CD4-positive, alpha-beta T cell (primary cell): ENCODE measurements around the gene OFD1. TPM values are rescaled to one million over a fixed set of nuclear protein-coding genes. Genes with fewer than 3 reads are reported as not detected.

Experiments
- ATAC-seq: fragments of 200-7000 bp; cut with Tn5 transposase; one replicate; pipeline ENCODE4 v1.10.0; 2022; ENCODE audit warnings: mild to moderate bottlenecking; ENCODE audit not compliant: poor library complexity
- CTCF ChIA-PET: fragments of 350-600 bp; sonication (Branson Sonifier 250); formaldehyde crosslinking; loops from one replicate; lab custom pipeline; 2021; ENCODE audit warnings: antibody characterized with exemption, inconsistent platforms; lab: Charles Lee
- POLR2A ChIA-PET: fragments of 350-600 bp; sonication (Branson Sonifier 250); formaldehyde crosslinking; loops from one replicate; lab custom pipeline; 2021; ENCODE audit warnings: antibody characterized with exemption, inconsistent platforms; lab: Charles Lee
- DNase-seq, 14 experiments: peaks; one replicate each; pipeline ENCODE4 v3.0.0-alpha.2; 2013 to 2020; ENCODE audit warnings: mixed read lengths in 2 of 14
- H3K27ac ChIP-seq, 2 donors: one replicate each; pipeline versions ENCODE4 v1.5.1 to v1.7.0; 2013; ENCODE audit warnings: low read length in 2 of 2, low read depth in 1 of 2, mild to moderate bottlenecking in 1 of 2
- H3K27me3 ChIP-seq, 2 experiments: 1 replicate in 1 of 2; 2 replicates in 1 of 2; pipeline versions ENCODE4 v1.6.1 to v1.7.0; 2013; ENCODE audit warnings: low read length in 2 of 2, control low read depth in 1 of 2, mild to moderate bottlenecking in 1 of 2, moderate library complexity in 1 of 2; ENCODE audit not compliant: insufficient read depth in 2 of 2, control insufficient read depth in 1 of 2
- H3K36me3 ChIP-seq: one replicate; pipeline ENCODE4 v1.6.1; 2013; ENCODE audit warnings: low read length, control low read depth; ENCODE audit not compliant: insufficient read depth
- H3K4me1 ChIP-seq: one replicate; pipeline ENCODE4 v1.6.1; 2013; ENCODE audit warnings: low read length, control low read depth; ENCODE audit not compliant: insufficient read depth
- H3K4me3 ChIP-seq: one replicate; pipeline ENCODE4 v1.5.1; 2013; ENCODE audit warnings: mild to moderate bottlenecking, low read length, moderate library complexity
- H3K9me3 ChIP-seq, 2 experiments: 1 replicate in 1 of 2; 2 replicates in 1 of 2; pipeline versions ENCODE4 v1.6.1 to v1.7.0; 2013; ENCODE audit warnings: low read length in 2 of 2, mild to moderate bottlenecking in 2 of 2, control low read depth in 1 of 2, moderate library complexity in 1 of 2; ENCODE audit not compliant: control insufficient read depth in 1 of 2, insufficient read depth in 1 of 2
- H3K27ac Mint-ChIP-seq: one replicate; pipeline ENCODE4 v1.8.0; 2020; ENCODE audit warnings: mixed read lengths
- H3K27me3 Mint-ChIP-seq: one replicate; pipeline ENCODE4 v1.8.0; 2021; ENCODE audit warnings: mixed read lengths
- H3K36me3 Mint-ChIP-seq: one replicate; pipeline ENCODE4 v1.8.0; 2021; ENCODE audit warnings: low read depth, mixed read lengths
- H3K4me1 Mint-ChIP-seq: one replicate; pipeline ENCODE4 v1.8.0; 2021; ENCODE audit warnings: low read depth, mixed read lengths
- H3K4me3 Mint-ChIP-seq: one replicate; pipeline ENCODE4 v1.8.0; 2020; ENCODE audit warnings: mild to moderate bottlenecking, mixed read lengths
- H3K9me3 Mint-ChIP-seq: one replicate; pipeline ENCODE4 v1.8.0; 2020; ENCODE audit warnings: mixed read lengths
- CTCF ChIP-seq: fragments of 200-600 bp; IDR thresholded peaks from one replicate; pipeline ENCODE4 v1.8.0; 2022; ENCODE audit warnings: antibody characterized with exemption, mild to moderate bottlenecking
- intact Hi-C, 2 experiments: fragments of 100-400 bp; cut with DNase I in 1 of 2; cut with micrococcal nuclease in 1 of 2; formaldehyde crosslinking; loops; one replicate each; pipeline versions ENCODE4 v1.15.1 to v1.9.0; 2023 to 2025; cut with DNase I, micrococcal nuclease
- total RNA-seq, 174 experiments: library from RNA in 2 of 174; stranded (reverse) in 2 of 174; gene quantifications; one replicate each; pipeline ENCODE4 v1.2.3 and lab custom pipeline; 2021 to 2026

Gene OFD1
- total RNA-seq, 2 experiments from 2014 or later = 59.1 to 60.0 TPM

GRCh38 chrX:13689741-13690211 is 44.8 kb upstream of the OFD1 start:
- Histone ChIP-seq H3K27me3 (no peaks in the 10 kb centered on the region), H3K4me3 (peak overlapping the region; percentile 81), H3K36me3 (no peaks in the 10 kb centered on the region), H3K4me1 (peaks cover 35% of the 10 kb centered on the region), H3K27ac (peak overlapping the region; percentile 70 to 86), H3K9me3 (no peaks in the 10 kb centered on the region)
- ChIA-PET CTCF (interaction anchor here (0.9 to 1.4 kb wide), 2 partner anchors 45 to 743 kb away, joined by 3 read pairs; partner anchors contain the start of genes OFD1 and TRAPPC2), POLR2A (interaction anchor here (0.7 to 4.4 kb wide), 15 partner anchors 26 to 743 kb away, joined by 3 to 64 read pairs (median 5); partner anchors contain the start of genes GEMIN8, OFD1, TCEANC and TMSB4X)
- Mint-ChIP-seq H3K4me1 (peaks cover 63% of the 10 kb centered on the region), H3K27ac (peak overlapping the region; percentile 93), H3K36me3 (peaks cover 5% of the 10 kb centered on the region), H3K4me3 (peak overlapping the region; percentile 95), H3K27me3 (no peaks in the 10 kb centered on the region), H3K9me3 (no peaks in the 10 kb centered on the region)
- intact Hi-C loops = loop anchor here (1.0 to 5.0 kb wide), 5 partner anchors 31 to 897 kb away; partner anchors contain the start of genes TCEANC (in 2 of the 2), OFD1 (in 1 of the 2), PRPS2 (in 1 of the 2) and TRAPPC2 (in 1 of the 2)
- ATAC-seq (no peak), DNase-seq (peak in 2 of 14 experiments; percentile 22 to 23)
- TF ChIP-seq CTCF = no peak

- intact Hi-C loops = loop anchor here (2.0 to 5.0 kb wide), 3 partner anchors 32 to 899 kb away; partner anchors contain the start of genes OFD1 (in 1 of the 2), PRPS2 (in 1 of the 2) and TRAPPC2 (in 1 of the 2)
- no peaks in the 10 kb centered on the region for H3K27me3 Mint-ChIP-seq
- ATAC-seq (no peak), DNase-seq (peak in 4 of 14 experiments; percentile 6 to 56 (median 38))
- Histone ChIP-seq H3K36me3 (no peaks in the 10 kb centered on the region), H3K9me3 (no peaks in the 10 kb centered on the region), H3K27me3 (no peaks in the 10 kb centered on the region), H3K4me3 (no peak overlapping the region), H3K27ac (no peak overlapping the region), H3K4me1 (peaks cover 34% of the 10 kb centered on the region)
- H3K9me3 Mint-ChIP-seq = no peaks in the 10 kb centered on the region
- peak overlapping the region; percentile 95 for H3K4me3 Mint-ChIP-seq
- peaks cover 74% of the 10 kb centered on the region for H3K4me1 Mint-ChIP-seq
- peak overlapping the region; percentile 93 for H3K27ac Mint-ChIP-seq
- peak; percentile 13 for TF ChIP-seq CTCF
- peaks cover 12% of the 10 kb centered on the region for H3K36me3 Mint-ChIP-seq
- CTCF ChIA-PET = no interaction called here
- POLR2A ChIA-PET = interaction anchor here (1.5 to 3.1 kb wide), 2 partner anchors 37 to 44 kb away, joined by 5 to 23 read pairs; partner anchors contain the start of gene TCEANC
Observed at GRCh38 chrX:13690836-13691235, 43.7 kb upstream of the OFD1 start.

GRCh38 chrX:13691841-13692371 is 42.6 kb upstream of the OFD1 start:
- peak overlapping the region; percentile 29 for H3K27ac Mint-ChIP-seq
- peak overlapping the region; percentile 59 for H3K4me3 Mint-ChIP-seq
- peaks cover 82% of the 10 kb centered on the region for H3K4me1 Mint-ChIP-seq
- H3K27me3 Mint-ChIP-seq = no peaks in the 10 kb centered on the region
- no peaks in the 10 kb centered on the region for H3K27me3 ChIP-seq
- intact Hi-C loops = loop anchor here (2.0 to 5.0 kb wide), 3 partner anchors 33 to 900 kb away; partner anchors contain the start of genes OFD1 (in 1 of the 2), PRPS2 (in 1 of the 2) and TRAPPC2 (in 1 of the 2)
- peaks cover 12% of the 10 kb centered on the region for H3K36me3 Mint-ChIP-seq
- TF ChIP-seq CTCF = no peak
- H3K4me1 ChIP-seq = peaks cover 36% of the 10 kb centered on the region
- H3K9me3 Mint-ChIP-seq = no peaks in the 10 kb centered on the region
- CTCF ChIA-PET = interaction anchor here (0.6 to 1.2 kb wide), 3 partner anchors 33 to 44 kb away, joined by 3 to 4 read pairs (median 3); no protein-coding TSS in a partner anchor
- H3K27ac ChIP-seq = no peak overlapping the region
- no peaks in the 10 kb centered on the region for H3K9me3 ChIP-seq
- DNase-seq (peak in 3 of 14 experiments; percentile 27 to 45 (median 31)), ATAC-seq (no peak)
- no peaks in the 10 kb centered on the region for H3K36me3 ChIP-seq
- POLR2A ChIA-PET = interaction anchor here (1.5 kb wide), 1 partner anchor 43 kb away, joined by 5 read pairs; no protein-coding TSS in a partner anchor
- H3K4me3 ChIP-seq = no peak overlapping the region
